ENCODE results near the gene DTNB. TPM values are rescaled to one million over a fixed set of nuclear protein-coding genes. Genes with fewer than 3 reads are reported as not detected.

DTNB gene
- total and polyA plus RNA-seq, 8 donors = 10.5 to 70.0 (median 33.7) TPM

DNA sequence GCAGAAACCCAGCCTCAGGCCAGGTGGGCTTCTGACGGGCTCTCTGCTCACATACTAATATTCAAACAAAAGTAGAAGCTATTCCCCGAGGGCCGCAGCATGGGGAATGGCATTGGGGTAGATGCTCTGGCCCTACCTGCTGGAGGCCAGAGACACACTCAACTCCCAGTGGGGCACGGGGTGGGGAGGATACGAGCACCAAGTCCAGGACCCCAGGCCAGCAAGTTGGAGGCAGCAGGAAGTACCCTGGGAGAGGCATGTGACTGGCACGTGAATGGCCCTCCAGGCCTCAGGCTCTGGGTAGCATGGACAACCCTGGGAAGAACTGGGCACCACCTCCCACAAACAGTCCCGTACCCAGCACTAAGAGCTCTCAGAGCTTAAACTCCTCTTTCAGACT, 335.5 kb downstream of the DTNB start:
- intact Hi-C loops (cut with DNase I; ENCODE audit: low total_unique reads) = no loop called here
- peaks cover 33 to 83% (median 58%) of the 10 kb centered on the region in 4 donors for H3K4me1 ChIP-seq
- 77 to 85% (median 81%) methylated on average over 7 of the region's 7 CpGs for WGBS, 5 donors
- peak overlapping the region in 2 of 5 donors; percentile 53 to 88 for H3K27ac ChIP-seq
- no peak for DNase-seq
- no peaks in the 10 kb centered on the region for H3K9me3 ChIP-seq
- no peak overlapping the region for H3K4me3 ChIP-seq
- H3K27me3 ChIP-seq = no peaks in the 10 kb centered on the region
- no peaks in the 10 kb centered on the region for H3K36me3 ChIP-seq
- TF ChIP-seq POLR2A (IDR thresholded peaks at IDR 0.05) = no peak
- TF ChIP-seq, protein P1, sequence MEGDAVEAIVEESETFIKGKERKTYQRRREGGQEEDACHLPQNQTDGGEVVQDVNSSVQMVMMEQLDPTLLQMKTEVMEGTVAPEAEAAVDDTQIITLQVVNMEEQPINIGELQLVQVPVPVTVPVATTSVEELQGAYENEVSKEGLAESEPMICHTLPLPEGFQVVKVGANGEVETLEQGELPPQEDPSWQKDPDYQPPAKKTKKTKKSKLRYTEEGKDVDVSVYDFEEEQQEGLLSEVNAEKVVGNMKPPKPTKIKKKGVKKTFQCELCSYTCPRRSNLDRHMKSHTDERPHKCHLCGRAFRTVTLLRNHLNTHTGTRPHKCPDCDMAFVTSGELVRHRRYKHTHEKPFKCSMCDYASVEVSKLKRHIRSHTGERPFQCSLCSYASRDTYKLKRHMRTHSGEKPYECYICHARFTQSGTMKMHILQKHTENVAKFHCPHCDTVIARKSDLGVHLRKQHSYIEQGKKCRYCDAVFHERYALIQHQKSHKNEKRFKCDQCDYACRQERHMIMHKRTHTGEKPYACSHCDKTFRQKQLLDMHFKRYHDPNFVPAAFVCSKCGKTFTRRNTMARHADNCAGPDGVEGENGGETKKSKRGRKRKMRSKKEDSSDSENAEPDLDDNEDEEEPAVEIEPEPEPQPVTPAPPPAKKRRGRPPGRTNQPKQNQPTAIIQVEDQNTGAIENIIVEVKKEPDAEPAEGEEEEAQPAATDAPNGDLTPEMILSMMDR (IDR thresholded peaks at IDR 0.05) = no peak
- no peak for TF ChIP-seq POLR2AphosphoS5 (IDR thresholded peaks at IDR 0.05)
- no peak for TF ChIP-seq EP300 (IDR thresholded peaks at IDR 0.05)

- peaks cover 33 to 83% (median 55%) of the 10 kb centered on the region in 4 donors for H3K4me1 ChIP-seq
- DNase-seq = no peak
Observed at GRCh38 chr2:25337276-25337675, 336.1 kb downstream of the DTNB start.

DNA sequence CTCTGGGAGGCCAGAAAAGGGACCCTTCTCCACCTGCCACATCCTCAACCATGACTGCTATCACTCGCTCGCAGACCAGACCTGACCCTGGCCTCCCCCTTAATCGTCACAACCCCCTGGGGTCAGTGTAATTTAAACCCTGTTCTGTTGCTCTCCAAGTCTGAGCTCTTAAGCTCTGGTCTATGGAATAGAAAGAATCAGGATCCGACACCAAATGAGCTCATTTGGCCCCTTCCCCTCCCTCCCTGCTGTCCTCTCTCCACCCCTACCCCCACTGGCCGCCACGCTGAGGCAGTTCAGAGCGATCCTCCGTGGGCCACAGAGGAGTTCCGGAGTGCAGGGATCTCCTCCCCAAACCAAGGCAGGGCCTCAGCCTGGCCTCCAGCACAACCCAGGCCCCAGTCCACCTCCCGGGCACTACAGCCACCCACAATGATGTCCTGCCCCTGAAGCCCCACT, 337.0 kb downstream of the DTNB start:
- WGBS, 5 donors = 58 to 83% (median 76%) methylated on average over 10 of the region's 10 CpGs

More at GRCh38 chr2:25337276-25337675, 336.1 kb downstream of the DTNB start:
- WGBS, 5 donors = 67 to 83% (median 77%) methylated on average over 9 to 10 of the region's 10 CpGs
- Histone ChIP-seq H3K27me3 (no peaks in the 10 kb centered on the region), H3K9me3 (no peaks in the 10 kb centered on the region), H3K27ac (no peak overlapping the region), H3K36me3 (no peaks in the 10 kb centered on the region), H3K4me3 (no peak overlapping the region)
- no peak for TF ChIP-seq POLR2AphosphoS5 (IDR thresholded peaks at IDR 0.05)
- no peak for TF ChIP-seq EP300 (IDR thresholded peaks at IDR 0.05)
- TF ChIP-seq, protein P1 (IDR thresholded peaks at IDR 0.05) = no peak
- no peak for TF ChIP-seq POLR2A (IDR thresholded peaks at IDR 0.05)
- intact Hi-C loops (cut with DNase I; ENCODE audit: low total_unique reads) = no loop called here

DNA sequence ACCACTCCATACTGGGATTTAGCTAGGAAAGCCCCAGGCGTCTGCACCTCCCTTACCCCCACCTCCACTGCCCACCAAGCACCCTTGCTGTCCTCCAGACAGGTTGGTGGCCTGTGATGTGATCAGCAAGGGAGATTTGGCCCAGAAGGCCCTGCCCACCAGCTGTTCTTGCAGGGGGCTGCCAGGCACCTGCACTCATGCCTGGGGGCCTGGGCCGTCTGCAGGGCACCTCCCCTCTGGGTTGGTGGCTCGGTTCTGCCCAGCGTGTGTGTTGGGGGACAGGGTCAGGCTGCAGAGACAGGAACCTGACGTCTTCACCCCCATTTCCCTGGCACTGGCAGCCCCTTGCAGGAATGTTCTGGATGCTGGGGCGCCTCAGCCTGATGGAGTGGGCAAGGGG, 337.4 kb downstream of the DTNB start:
- intact Hi-C loops (cut with DNase I; ENCODE audit: low total_unique reads) = no loop called here
- H3K4me1 ChIP-seq = peaks cover 33 to 93% (median 61%) of the 10 kb centered on the region in 4 donors
- no peaks in the 10 kb centered on the region for H3K9me3 ChIP-seq
- WGBS, 5 donors = 72 to 78% (median 72%) methylated on average over 5 to 6 of the region's 6 CpGs
- no peak for DNase-seq
- peak overlapping the region in 2 of 5 donors; percentile 6 to 16 for H3K27ac ChIP-seq
- TF ChIP-seq, protein P1 (IDR thresholded peaks at IDR 0.05) = no peak
- TF ChIP-seq EP300 (IDR thresholded peaks at IDR 0.05) = no peak
- TF ChIP-seq POLR2AphosphoS5 (IDR thresholded peaks at IDR 0.05) = no peak
- no peak for TF ChIP-seq POLR2A (IDR thresholded peaks at IDR 0.05)
- H3K27me3 ChIP-seq = no peaks in the 10 kb centered on the region
- H3K4me3 ChIP-seq = no peak overlapping the region
- H3K36me3 ChIP-seq = no peaks in the 10 kb centered on the region

More for the DNA sequence above, 337.0 kb downstream of the DTNB start:
- H3K4me1 ChIP-seq = peaks cover 33 to 92% (median 59%) of the 10 kb centered on the region in 4 donors
- no peak for TF ChIP-seq EP300 (IDR thresholded peaks at IDR 0.05)
- no peak for TF ChIP-seq POLR2A (IDR thresholded peaks at IDR 0.05)
- TF ChIP-seq, protein P1 (IDR thresholded peaks at IDR 0.05) = no peak
- no peak for TF ChIP-seq POLR2AphosphoS5 (IDR thresholded peaks at IDR 0.05)
- H3K4me3 ChIP-seq = no peak overlapping the region
- H3K36me3 ChIP-seq = no peaks in the 10 kb centered on the region
- H3K9me3 ChIP-seq = no peaks in the 10 kb centered on the region
- H3K27me3 ChIP-seq = no peaks in the 10 kb centered on the region
- peak overlapping the region in 2 of 5 donors; percentile 6 to 16 for H3K27ac ChIP-seq
- intact Hi-C loops (cut with DNase I; ENCODE audit: low total_unique reads) = no loop called here
- no peak for DNase-seq
